ENCODE data around the gene PM20D1.

The PM20D1 gene

GRCh38 chr1:205852969-205853368, 3.0 kb upstream of the PM20D1 start:
- no peak for DNase-seq (ENCODE audit: low read depth)
- TF ChIP-seq, protein P1, sequence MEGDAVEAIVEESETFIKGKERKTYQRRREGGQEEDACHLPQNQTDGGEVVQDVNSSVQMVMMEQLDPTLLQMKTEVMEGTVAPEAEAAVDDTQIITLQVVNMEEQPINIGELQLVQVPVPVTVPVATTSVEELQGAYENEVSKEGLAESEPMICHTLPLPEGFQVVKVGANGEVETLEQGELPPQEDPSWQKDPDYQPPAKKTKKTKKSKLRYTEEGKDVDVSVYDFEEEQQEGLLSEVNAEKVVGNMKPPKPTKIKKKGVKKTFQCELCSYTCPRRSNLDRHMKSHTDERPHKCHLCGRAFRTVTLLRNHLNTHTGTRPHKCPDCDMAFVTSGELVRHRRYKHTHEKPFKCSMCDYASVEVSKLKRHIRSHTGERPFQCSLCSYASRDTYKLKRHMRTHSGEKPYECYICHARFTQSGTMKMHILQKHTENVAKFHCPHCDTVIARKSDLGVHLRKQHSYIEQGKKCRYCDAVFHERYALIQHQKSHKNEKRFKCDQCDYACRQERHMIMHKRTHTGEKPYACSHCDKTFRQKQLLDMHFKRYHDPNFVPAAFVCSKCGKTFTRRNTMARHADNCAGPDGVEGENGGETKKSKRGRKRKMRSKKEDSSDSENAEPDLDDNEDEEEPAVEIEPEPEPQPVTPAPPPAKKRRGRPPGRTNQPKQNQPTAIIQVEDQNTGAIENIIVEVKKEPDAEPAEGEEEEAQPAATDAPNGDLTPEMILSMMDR (conservative IDR thresholded peaks at IDR 0.05; ENCODE audit: low read depth, low read length) = no peak
- H3K4me3 ChIP-seq (ENCODE audit: low read depth, low read length) = no peak overlapping the region

- no peak for DNase-seq (ENCODE audit: low read depth)
- H3K4me3 ChIP-seq (ENCODE audit: low read depth, low read length) = no peak overlapping the region
- TF ChIP-seq, protein P1 (conservative IDR thresholded peaks at IDR 0.05; ENCODE audit: low read depth, low read length) = no peak
These were observed 2.1 kb upstream of the PM20D1 start for GRCh38 chr1:205851993-205852392.

DNA sequence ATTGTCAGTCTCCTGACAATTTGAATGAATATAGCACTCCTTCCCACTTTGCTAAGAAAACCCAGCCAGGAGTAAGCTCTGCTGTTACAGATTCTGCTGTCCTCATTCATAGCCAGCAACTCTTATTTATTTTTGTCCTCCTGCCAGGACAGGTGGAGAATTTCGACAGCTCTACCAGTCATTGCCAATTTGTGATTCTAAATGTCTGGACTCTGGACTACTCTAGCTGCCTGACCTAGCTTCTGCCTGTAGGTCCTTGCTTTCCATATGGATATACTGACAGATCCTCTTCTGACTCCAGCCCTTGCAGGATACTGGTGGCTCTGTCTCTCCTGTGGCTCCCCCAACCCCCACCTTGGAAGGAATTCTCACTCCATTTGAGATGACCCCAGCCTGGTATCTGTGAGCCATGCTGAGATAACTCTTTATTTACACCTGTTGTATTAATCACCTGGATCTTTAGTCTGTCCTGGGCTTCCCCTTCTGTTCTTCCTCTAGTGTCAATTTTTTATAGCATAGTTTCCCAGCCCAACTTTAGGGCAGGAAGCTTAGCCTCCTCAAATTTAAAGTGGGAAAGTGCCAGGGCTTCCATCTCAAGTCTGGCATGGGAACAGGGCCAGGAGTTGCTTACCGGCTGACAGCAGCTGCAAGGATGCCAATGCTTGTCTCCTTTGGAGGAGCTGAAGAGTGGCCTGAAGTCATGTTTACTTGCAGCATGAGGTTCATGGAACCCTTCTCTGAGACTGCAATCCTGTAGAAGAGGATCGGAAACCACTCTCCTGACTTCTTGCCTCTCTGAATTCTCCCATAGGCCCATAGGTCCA, 6.7 kb downstream of the PM20D1 start:
- TF ChIP-seq, protein P1 (conservative IDR thresholded peaks at IDR 0.05; ENCODE audit: low read depth, low read length) = no peak
- H3K4me3 ChIP-seq (ENCODE audit: low read depth, low read length) = no peak overlapping the region
- no peak for DNase-seq (ENCODE audit: low read depth)

DNA sequence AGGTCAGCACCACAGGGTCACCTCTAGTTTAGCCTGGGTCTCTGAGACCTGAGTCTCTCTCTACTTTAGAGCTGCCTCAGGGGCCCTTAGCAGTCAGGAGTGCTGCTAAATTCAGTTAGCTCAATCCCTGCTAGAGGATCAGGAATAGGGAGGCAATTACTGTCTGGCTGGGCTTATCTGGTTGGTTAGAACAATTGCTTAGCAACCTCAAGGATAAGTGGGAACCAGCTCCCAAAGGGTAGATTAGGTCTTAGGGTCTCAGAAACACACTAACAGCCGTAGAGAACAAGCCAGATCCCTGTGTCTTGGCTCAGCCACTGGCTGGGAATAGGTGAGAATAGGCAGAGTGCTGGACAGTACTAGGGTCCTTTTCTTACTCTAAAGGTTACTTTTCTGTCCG, 7.7 kb downstream of the PM20D1 start:
- TF ChIP-seq, protein P1 (conservative IDR thresholded peaks at IDR 0.05; ENCODE audit: low read depth, low read length) = no peak
- no peak for DNase-seq (ENCODE audit: low read depth)
- H3K4me3 ChIP-seq (ENCODE audit: low read depth, low read length) = no peak overlapping the region

GRCh38 chr1:205840146-205840923, 9.6 kb downstream of the PM20D1 start:
- no peak overlapping the region for H3K4me3 ChIP-seq (ENCODE audit: low read depth, low read length)
- peak; percentile 26 for DNase-seq (ENCODE audit: low read depth)
- TF ChIP-seq, protein P1 (conservative IDR thresholded peaks at IDR 0.05; ENCODE audit: low read depth, low read length) = no peak

- TF ChIP-seq, protein P1 (conservative IDR thresholded peaks at IDR 0.05; ENCODE audit: low read depth, low read length) = no peak
- no peak overlapping the region for H3K4me3 ChIP-seq (ENCODE audit: low read depth, low read length)
- no peak for DNase-seq (ENCODE audit: low read depth)
These were observed 12.5 kb downstream of the PM20D1 start for GRCh38 chr1:205837382-205837970.

All from choroid plexus epithelial cell (primary cell).